Spinal cord (tissue), 10 donors: ENCODE data around the gene TPM1. TPM values are rescaled to one million over a fixed set of nuclear protein-coding genes. Genes with fewer than 3 reads are reported as not detected.

Experiments
- DNase-seq, 6 donors: peaks; one replicate each; pipeline versions ENCODE4 v3.0.0 to v3.0.0-alpha.2; 2013 to 2015; ENCODE audit warnings: low spot score in 6 of 6, low read depth in 4 of 6
- H3K27ac ChIP-seq: one replicate; pipeline ENCODE4 v1.5.1; 2013; ENCODE audit warnings: low read depth, low read length, control low read depth
- H3K27me3 ChIP-seq: one replicate; pipeline ENCODE4 v1.6.1; 2013; ENCODE audit warnings: low read length; ENCODE audit not compliant: control insufficient read depth, insufficient read depth
- H3K36me3 ChIP-seq: one replicate; pipeline ENCODE4 v1.6.1; 2013; ENCODE audit warnings: low read length; ENCODE audit not compliant: control insufficient read depth, insufficient read depth
- H3K4me1 ChIP-seq: one replicate; pipeline ENCODE4 v1.6.1; 2013; ENCODE audit warnings: low read length; ENCODE audit not compliant: control insufficient read depth, insufficient read depth
- H3K4me3 ChIP-seq: one replicate; pipeline ENCODE4 v1.5.1; 2013; ENCODE audit warnings: low read depth, low read length, control low read depth
- H3K9me3 ChIP-seq: one replicate; pipeline ENCODE4 v1.6.1; 2013; ENCODE audit warnings: low read length; ENCODE audit not compliant: control insufficient read depth, insufficient read depth
- WGBS: methylation state at CpG from one replicate; pipeline ENCODE4 v1.1.5; 2013; ENCODE audit warnings: missing lambda C conversion rate; ENCODE audit not compliant: insufficient coverage; 5-methylcytosine and 5-hydroxymethylcytosine counted together
- polyA plus RNA-seq, 2 donors: library from polyadenylated mRNA; unstranded; fragments of 120-200 nt; gene quantifications; one replicate each; pipeline ENCODE4 v1.2.1, GENCODE V29; 2013; ENCODE audit not compliant: insufficient read length in 2 of 2
- total RNA-seq, 2 donors: library from RNA; depleted of rRNA in 1 of 2; stranded (reverse); fragments of 120-200 nt in 1 of 2; fragments of >200 nt in 1 of 2; gene quantifications; one replicate each; pipeline versions ENCODE4 v1.2.3 to v1.2.4, GENCODE V29; 2013 to 2014
- donor health status: healthy.

The TPM1 gene
- total and polyA plus RNA-seq, 4 donors: 184 to 480 (median 216) TPM

DNA sequence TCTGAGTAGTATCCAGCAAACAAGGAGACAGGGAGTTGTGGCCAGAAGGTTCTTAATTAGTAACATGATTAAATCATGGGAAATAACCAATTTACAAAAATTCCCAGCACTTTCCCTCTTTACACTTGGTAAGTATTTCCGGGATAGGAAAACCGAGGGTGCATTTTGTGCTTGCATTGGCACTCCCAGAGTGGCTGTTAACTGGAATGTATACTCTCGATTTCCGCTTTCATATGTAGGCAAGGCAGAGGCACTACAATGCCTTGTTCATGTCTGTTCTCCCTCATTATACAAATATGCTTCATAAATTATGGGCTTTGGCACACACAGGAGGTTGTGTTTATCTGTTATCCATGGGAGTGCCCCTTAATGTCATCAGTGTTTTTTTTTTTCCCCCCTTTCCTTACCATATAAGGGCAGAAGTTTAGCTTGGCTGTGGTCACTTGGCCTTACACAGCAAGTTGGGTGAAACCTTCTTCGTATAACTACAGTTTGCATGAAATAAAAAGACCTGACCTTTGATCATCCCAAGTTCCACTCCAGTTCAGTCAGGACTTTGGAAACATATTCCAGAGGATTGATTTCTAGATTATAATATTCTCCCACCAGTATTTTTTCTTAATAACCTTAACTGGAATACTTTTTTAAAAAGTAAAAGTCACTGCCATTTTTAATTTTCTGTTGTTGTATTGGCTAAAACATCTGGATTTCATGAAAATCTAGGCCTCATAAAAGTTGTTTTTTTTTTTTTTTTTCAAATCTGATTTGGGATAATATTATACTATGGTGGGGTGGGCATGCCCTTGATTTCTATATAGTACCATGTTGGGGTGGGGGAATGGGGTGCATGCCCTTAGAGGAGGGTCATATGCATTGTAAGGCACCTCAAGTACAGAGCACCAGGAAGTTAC, 8.9 kb downstream of the TPM1 start:
- Histone ChIP-seq H3K27me3 (peaks cover 5% of the 10 kb centered on the region), H3K36me3 (no peaks in the 10 kb centered on the region), H3K27ac (peak overlapping the region; percentile 53), H3K9me3 (no peaks in the 10 kb centered on the region), H3K4me1 (peaks cover 45% of the 10 kb centered on the region), H3K4me3 (no peak overlapping the region)
- DNase-seq: peak in 1 of 6 donors; percentile 66
- WGBS: 63% methylated on average over 4 of the region's 5 CpGs

DNA sequence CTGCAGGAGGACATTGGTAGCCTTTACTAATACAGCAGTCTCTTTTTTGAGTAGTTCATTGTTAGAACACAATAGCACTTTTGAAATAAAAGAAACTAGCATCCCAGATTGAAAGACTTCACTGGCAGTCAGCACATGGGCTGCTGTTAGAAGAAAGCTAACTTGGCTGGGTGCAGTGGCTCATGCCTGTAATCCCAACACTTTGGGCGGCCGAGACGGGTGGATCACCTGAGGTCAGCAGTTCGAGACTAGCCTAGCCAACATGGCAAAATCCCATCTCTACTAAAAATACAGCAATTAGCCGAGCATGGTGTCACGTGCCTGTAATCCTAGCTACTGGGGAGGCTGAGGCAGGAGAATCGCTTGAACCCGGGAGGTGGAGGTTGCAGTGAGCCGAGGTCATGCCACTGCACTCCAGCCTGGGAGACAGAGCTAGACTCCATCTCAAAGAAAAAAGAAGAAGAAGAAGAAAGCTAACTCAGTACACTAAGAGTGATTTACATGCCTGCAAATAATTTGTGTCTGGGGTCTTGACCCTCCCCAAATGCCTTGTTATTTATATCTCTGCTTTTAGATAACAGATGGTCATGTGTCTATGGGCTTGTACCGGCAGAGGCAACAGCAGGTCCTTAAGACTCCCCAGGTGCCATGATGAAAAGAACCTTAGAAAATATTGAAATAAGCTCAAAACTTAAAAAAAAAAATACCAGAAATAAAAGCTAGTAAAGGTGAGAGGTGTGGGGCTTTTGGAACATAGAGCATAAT, 9.7 kb downstream of the TPM1 start:
- H3K27ac ChIP-seq: peak overlapping the region; percentile 53
- H3K36me3 ChIP-seq: no peaks in the 10 kb centered on the region
- H3K9me3 ChIP-seq: no peaks in the 10 kb centered on the region
- DNase-seq: no peak
- H3K4me3 ChIP-seq: no peak overlapping the region
- peaks cover 44% of the 10 kb centered on the region for H3K4me1 ChIP-seq
- no peaks in the 10 kb centered on the region for H3K27me3 ChIP-seq
- 73% methylated on average over 3 of the region's 10 CpGs for WGBS

DNA sequence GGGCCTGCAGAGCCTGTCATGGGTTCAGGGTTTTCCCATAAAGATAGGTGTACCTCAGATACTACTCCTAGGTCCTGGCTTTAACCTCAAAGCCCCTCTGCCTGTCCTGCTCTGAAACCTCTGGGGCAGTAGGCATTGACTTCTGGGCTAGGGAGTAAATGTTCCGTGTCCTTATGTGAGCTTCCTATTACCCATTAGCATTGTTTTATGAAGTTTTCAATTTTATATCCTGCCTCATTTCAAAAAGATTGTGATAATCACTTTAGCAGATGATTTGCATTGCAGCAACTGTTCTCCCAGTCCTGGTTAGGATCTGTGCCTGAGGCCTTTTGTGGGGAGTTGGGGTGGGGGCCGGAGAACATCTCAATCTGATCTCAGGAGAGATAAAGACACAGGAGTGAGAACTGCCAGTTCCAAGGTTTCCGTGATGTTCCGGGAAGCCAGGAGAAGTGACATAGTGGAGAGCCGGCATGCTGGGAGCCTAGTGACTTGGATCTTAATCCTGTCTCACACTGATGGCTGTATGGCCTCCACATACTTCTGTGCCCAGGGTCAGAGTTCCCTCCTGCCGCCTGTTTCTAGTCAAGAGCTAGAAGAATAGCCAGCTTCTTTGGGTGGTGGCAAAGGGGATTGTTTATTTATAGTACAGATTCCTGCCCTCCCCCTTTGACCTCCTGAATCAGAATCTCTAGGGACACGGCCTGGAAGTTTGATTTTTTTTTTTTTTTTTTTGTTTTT, 10.6 kb downstream of the TPM1 start:
- no peak overlapping the region for H3K4me3 ChIP-seq
- WGBS: 54% methylated on average over 4 of the region's 7 CpGs
- no peaks in the 10 kb centered on the region for H3K27me3 ChIP-seq
- DNase-seq: no peak
- no peaks in the 10 kb centered on the region for H3K9me3 ChIP-seq
- H3K27ac ChIP-seq: peak overlapping the region; percentile 25
- H3K36me3 ChIP-seq: peaks cover 5% of the 10 kb centered on the region
- H3K4me1 ChIP-seq: peaks cover 39% of the 10 kb centered on the region

DNA sequence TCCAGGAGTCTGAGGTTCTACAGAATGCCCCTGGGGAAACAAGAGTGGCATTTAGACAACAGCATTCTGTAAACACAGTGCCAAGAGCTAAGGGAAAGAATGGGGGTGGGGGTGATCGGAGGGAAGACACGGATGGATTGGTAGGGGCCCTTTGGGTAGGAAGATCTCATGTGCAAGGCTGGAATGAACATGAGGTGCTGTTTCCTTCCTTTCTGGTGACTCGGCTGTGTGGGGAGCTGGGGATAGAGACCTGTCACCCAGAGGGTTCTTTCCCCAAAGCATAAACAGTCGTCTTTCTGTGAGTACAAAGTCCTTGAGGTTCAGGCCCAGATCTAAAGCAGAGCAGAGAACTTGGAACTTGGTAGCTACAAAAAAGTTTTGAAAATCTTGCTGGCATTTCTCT, 11.7 kb downstream of the TPM1 start:
- no peak overlapping the region for H3K4me3 ChIP-seq
- H3K27me3 ChIP-seq: no peaks in the 10 kb centered on the region
- peak in 1 of 6 donors; percentile 28 for DNase-seq
- H3K9me3 ChIP-seq: no peaks in the 10 kb centered on the region
- H3K27ac ChIP-seq: peak overlapping the region; percentile 57
- WGBS: 46% methylated on average over 2 of the region's 4 CpGs
- H3K4me1 ChIP-seq: peaks cover 31% of the 10 kb centered on the region
- H3K36me3 ChIP-seq: peaks cover 11% of the 10 kb centered on the region

DNA sequence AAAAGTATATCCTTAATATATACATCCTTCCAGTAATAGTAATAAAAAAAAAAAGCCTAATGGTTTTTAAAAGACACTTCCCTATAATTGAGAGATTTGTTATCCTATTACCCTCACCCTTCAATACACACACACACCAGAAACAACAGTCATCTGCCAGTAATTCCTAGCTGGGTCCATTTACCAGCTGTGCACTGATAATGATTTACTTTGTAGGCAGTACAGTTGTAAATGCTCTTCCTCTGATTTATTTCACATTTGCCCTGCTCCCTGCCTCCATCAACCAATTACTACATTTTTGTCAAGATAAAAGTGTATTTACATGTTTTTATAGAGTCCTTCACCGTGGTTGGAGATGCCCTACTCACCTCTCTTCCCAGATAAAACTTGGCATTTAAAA, 12.4 kb downstream of the TPM1 start:
- WGBS: no CpG with 5 or more reads among the region's 1 CpG
- Histone ChIP-seq H3K36me3 (peaks cover 17% of the 10 kb centered on the region), H3K27ac (no peak overlapping the region)

DNA sequence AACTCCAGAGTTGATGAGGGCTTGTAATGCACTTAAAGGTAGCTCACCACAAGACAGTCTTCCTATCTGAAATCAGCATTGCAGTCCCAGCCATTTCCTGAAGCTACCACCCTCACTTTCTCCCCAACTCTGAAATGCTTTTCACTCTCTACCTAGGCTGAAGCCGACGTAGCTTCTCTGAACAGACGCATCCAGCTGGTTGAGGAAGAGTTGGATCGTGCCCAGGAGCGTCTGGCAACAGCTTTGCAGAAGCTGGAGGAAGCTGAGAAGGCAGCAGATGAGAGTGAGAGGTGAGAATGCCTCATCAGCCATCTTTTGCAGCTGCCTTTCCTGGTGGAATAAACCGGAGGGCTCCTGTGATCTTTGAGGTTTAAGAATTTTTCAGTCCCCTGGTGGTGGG, 14.3 kb downstream of the TPM1 start:
- peak in 2 of 6 donors; percentile 71 to 82 for DNase-seq
- H3K4me1 ChIP-seq: peaks cover 26% of the 10 kb centered on the region
- 55% methylated on average over 4 of the region's 6 CpGs for WGBS
- H3K27me3 ChIP-seq: no peaks in the 10 kb centered on the region
- H3K9me3 ChIP-seq: no peaks in the 10 kb centered on the region
- no peak overlapping the region for H3K4me3 ChIP-seq
- H3K36me3 ChIP-seq: peaks cover 34% of the 10 kb centered on the region
- H3K27ac ChIP-seq: no peak overlapping the region

More for the DNA sequence above, 12.4 kb downstream of the TPM1 start:
- Histone ChIP-seq H3K4me3 (no peak overlapping the region), H3K4me1 (peaks cover 29% of the 10 kb centered on the region), H3K9me3 (no peaks in the 10 kb centered on the region), H3K27me3 (no peaks in the 10 kb centered on the region)
- DNase-seq: peak in 1 of 6 donors; percentile 43

DNA sequence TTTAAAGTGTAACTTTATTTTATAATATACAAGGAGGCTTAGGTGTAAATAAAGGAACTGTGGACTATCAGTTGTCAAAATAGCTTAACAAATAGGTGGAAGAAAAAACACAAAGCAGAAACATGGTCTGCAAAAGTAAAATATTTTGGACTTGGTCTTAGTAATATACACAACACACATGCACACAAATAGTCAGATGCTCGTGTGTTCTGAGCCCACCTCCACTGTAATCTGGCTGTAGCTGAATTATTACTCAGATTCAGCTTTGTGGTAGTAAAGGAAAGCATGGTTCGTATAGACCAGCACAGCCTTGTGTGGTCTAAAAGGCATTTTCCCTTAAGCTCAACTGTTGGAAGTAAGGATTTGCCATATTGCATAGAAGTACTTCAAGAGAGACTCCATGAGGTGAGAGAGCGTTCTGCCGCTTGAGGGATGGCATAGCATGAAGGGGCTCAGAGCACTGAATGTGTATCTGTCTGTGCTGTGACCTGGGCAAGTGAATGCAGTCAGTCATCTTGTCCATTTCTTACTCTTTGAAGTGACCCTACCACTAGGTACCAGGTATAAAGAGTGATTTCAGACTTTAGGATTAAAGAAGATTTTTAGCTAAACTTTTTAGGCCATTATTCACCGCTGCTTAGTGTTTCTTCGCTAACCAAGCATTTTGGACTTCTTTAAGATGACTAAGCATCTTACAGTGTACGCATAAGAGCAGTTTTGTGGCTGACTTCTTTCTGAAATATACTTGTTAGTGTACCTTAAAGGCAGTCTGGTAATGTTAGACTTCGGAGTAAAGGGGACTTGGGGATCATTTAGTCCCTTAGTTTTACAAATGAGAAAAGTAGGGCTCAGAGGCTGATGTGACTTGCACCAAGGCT, 15.2 kb downstream of the TPM1 start:
- Histone ChIP-seq H3K4me1 (peaks cover 19% of the 10 kb centered on the region), H3K36me3 (peaks cover 34% of the 10 kb centered on the region), H3K27ac (no peak overlapping the region), H3K27me3 (no peaks in the 10 kb centered on the region), H3K4me3 (no peak overlapping the region), H3K9me3 (no peaks in the 10 kb centered on the region)
- DNase-seq: no peak
- 95% methylated on average over 6 of the region's 8 CpGs for WGBS

DNA sequence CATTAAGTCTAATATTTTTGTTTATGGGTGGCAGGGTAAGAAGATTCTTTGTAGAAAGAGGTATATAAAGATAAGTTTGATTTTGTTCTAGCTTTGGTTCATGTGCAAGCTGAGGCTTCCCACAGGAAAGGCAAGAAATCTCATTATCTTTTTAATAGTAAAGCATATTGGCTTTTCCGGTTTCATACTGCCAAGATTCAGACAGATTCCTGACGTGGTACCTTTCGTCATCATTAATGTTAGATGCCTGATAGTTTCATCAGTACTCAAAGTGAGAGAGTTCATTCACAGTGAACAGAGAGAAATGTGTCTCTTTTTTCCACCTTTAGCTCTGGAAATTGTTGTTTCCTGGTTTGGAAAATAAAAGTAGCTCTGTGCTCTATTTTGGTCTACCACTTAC, 16.5 kb downstream of the TPM1 start:
- WGBS: no CpG with 5 or more reads among the region's 3 CpGs
- Histone ChIP-seq H3K27me3 (no peaks in the 10 kb centered on the region), H3K4me3 (no peak overlapping the region), H3K9me3 (no peaks in the 10 kb centered on the region), H3K27ac (no peak overlapping the region), H3K36me3 (peaks cover 39% of the 10 kb centered on the region), H3K4me1 (peaks cover 6% of the 10 kb centered on the region)
- no peak for DNase-seq
